Stromal cell of bone marrow (primary cell): ENCODE results near the gene EGR4.

Experiments used
- DNase-seq: peaks from one replicate; pipeline ENCODE4 v3.0.0-alpha.2; 2012; ENCODE audit warnings: low read depth

Gene EGR4

GRCh38 chr2:73290049-73290839, 3.1 kb downstream of the EGR4 start:
- DNase-seq: no peak

- no peak for DNase-seq
Measured at GRCh38 chr2:73289304-73289703, 4.0 kb downstream of the EGR4 start.

GRCh38 chr2:73286134-73286655, 7.2 kb downstream of the EGR4 start:
- DNase-seq: no peak

GRCh38 chr2:73285159-73285739, 8.1 kb downstream of the EGR4 start:
- no peak for DNase-seq

GRCh38 chr2:73284296-73285158, 8.8 kb downstream of the EGR4 start, which contains the start of gene FBXO41:
TSS of gene FBXO41 (minus strand) at chr2:73284478. CDS start at chr2:73269630, 14,848 bp downstream.
- DNase-seq: no peak

- DNase-seq: no peak
Measured at GRCh38 chr2:73283545-73284295, 9.6 kb downstream of the EGR4 start.

GRCh38 chr2:73282924-73283544, 10.3 kb downstream of the EGR4 start:
- no peak for DNase-seq

GRCh38 chr2:73281244-73281643, 12.1 kb downstream of the EGR4 start:
- DNase-seq: no peak

- DNase-seq: no peak
Measured at GRCh38 chr2:73279852-73280251, 13.5 kb downstream of the EGR4 start.

GRCh38 chr2:73272270-73272669, 21.1 kb downstream of the EGR4 start:
- DNase-seq: no peak

- no peak for DNase-seq
Measured at GRCh38 chr2:73269686-73270465, 23.5 kb downstream of the EGR4 start.

- DNase-seq: no peak
Measured at GRCh38 chr2:73268830-73269685, 24.3 kb downstream of the EGR4 start.

GRCh38 chr2:73268366-73268829, 24.9 kb downstream of the EGR4 start:
- no peak for DNase-seq

GRCh38 chr2:73267008-73267407, 26.3 kb downstream of the EGR4 start:
- DNase-seq: no peak

- DNase-seq: no peak
Measured at GRCh38 chr2:73266061-73266901, 27.1 kb downstream of the EGR4 start.

GRCh38 chr2:73265298-73266060, 27.9 kb downstream of the EGR4 start:
- no peak for DNase-seq

GRCh38 chr2:73264783-73265182, 28.6 kb downstream of the EGR4 start:
- no peak for DNase-seq

- no peak for DNase-seq
Measured at GRCh38 chr2:73264332-73264606, 29.1 kb downstream of the EGR4 start.
